ENCODE results near the gene KL.

The KL gene

DNA sequence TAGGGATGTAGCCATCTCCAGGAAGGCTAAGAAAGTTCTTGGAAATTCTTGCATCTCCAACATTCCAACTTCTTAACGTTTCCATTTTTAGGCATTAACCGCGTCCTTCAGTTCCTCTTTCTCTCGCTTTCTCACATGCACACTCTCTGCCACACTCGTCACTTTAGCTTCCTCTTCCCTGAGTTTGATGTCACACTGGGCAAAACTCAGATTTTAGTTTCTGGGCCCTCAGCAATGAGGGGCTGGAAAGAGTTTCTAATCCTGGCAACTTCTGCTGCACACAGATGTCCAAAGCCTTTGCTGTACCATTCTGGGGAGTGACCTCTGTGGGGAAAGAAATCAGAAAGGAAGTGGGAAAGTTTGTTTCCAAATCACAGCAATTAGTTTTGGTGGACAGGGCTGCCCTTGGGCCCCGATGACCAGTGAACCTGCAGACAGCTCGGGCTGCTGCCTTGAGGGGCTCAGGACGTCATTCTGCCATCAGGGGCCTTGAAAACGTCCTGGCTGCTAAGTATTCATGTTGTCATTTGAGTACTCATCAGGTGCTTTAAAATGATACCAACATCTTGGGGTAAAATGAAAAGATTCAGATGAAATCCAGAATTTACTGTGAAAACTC lies 89.3 kb downstream of the KL start:
- no peaks in the 10 kb centered on the region for H3K9me3 ChIP-seq (ENCODE audit: control insufficient read depth, low read length)
- no peaks in the 10 kb centered on the region for H3K27me3 ChIP-seq (replicated peaks; ENCODE audit: control insufficient read depth, insufficient read depth, low read length)
- DNase-seq (ENCODE audit: low read depth), result no peak
- no peak overlapping the region for H3K4me3 ChIP-seq (ENCODE audit: low read length)
- peaks cover 24% of the 10 kb centered on the region for H3K4me1 ChIP-seq (ENCODE audit: control insufficient read depth, insufficient read depth, low read length)
- peaks cover 37% of the 10 kb centered on the region for H3K36me3 ChIP-seq (ENCODE audit: control insufficient read depth, insufficient read depth, low read length, severe bottlenecking)
- H3K9ac ChIP-seq (ENCODE audit: low read length), result no peak overlapping the region

DNA sequence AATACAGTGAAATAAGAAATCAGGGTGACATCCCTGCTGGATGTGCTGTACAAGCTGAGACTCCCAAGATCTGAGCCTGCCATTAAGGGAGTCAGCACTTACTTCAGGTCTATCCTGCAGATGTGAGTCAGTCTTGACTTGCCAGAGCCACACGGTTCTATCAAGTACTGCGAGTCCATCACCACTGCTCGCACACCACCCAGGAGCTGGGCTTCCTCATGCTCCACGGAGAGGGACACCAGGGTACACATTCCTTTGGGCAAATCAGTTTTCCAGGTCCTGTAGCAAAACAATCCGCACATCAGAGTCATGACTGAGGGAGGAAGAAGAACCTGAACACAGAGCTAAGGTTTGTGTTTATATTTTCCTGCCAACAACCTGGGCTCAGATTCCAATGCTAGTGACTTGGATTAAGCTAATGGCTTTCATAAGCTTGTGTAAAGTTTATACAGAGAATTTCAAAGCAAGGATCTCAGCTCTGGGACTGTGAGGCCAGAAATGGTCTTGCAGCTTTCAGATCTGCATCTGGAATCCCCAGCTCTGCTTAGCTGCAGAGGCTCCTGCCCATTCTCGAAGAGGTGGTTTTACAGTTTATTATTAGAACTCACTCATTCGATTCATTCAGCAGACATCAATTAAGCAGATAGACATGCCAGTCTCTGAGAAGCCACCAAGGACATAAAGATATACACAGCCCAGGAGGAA lies 90.6 kb downstream of the KL start:
- Histone ChIP-seq H3K27me3 (replicated peaks; ENCODE audit: control insufficient read depth, insufficient read depth, low read length) (no peaks in the 10 kb centered on the region), H3K36me3 (ENCODE audit: control insufficient read depth, insufficient read depth, low read length, severe bottlenecking) (peaks cover 37% of the 10 kb centered on the region), H3K9ac (ENCODE audit: low read length) (no peak overlapping the region), H3K9me3 (ENCODE audit: control insufficient read depth, low read length) (no peaks in the 10 kb centered on the region), H3K4me3 (ENCODE audit: low read length) (no peak overlapping the region), H3K4me1 (ENCODE audit: control insufficient read depth, insufficient read depth, low read length) (peaks cover 37% of the 10 kb centered on the region)
- peak; percentile 12 for DNase-seq (ENCODE audit: low read depth)

DNA sequence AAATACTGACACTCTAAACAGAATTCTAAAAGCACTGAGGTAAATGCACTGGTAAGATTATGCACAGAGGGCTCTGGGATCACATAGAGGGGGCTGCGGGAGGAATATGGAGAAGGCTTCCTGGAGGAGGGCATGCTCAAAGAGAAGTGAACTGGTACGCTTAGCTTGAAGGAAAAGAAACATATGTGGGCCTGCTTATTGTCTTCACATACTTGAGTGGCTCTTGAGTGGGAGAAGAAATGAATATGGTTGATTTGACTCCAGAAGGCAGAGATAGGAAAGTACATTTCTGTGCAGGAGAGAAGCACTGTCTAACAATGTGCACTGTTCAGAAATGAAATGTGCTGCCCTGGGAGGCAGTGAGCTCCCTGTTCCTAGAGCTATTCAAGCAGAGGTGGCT lies 91.1 kb downstream of the KL start:
- H3K36me3 ChIP-seq (ENCODE audit: control insufficient read depth, insufficient read depth, low read length, severe bottlenecking), result peaks cover 42% of the 10 kb centered on the region
- no peak overlapping the region for H3K9ac ChIP-seq (ENCODE audit: low read length)
- peaks cover 42% of the 10 kb centered on the region for H3K4me1 ChIP-seq (ENCODE audit: control insufficient read depth, insufficient read depth, low read length)
- H3K4me3 ChIP-seq (ENCODE audit: low read length), result no peak overlapping the region
- H3K27me3 ChIP-seq (replicated peaks; ENCODE audit: control insufficient read depth, insufficient read depth, low read length), result no peaks in the 10 kb centered on the region
- H3K9me3 ChIP-seq (ENCODE audit: control insufficient read depth, low read length), result no peaks in the 10 kb centered on the region
- DNase-seq (ENCODE audit: low read depth), result no peak

DNA sequence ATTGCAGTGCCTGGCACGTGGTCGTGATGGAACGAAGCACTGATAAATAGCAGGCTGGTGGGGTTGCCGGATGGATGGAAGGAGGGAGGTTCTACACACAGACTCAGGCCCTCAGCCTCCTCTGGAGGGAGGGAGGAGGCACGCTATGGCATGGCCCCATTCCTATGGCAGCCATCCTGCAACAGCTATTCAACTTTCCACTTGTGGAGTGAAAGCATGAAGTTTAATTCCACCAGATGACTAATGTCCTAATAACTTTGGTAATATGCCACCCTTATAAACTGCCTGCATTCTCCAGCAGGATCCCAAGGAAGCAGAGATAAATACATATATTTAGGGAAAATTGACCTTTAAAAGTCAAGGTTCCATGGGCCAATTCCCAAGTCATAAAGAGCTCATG lies 92.4 kb downstream of the KL start:
- peaks cover 42% of the 10 kb centered on the region for H3K4me1 ChIP-seq (ENCODE audit: control insufficient read depth, insufficient read depth, low read length)
- H3K4me3 ChIP-seq (ENCODE audit: low read length), result peak overlapping the region; percentile 42
- no peaks in the 10 kb centered on the region for H3K27me3 ChIP-seq (replicated peaks; ENCODE audit: control insufficient read depth, insufficient read depth, low read length)
- H3K36me3 ChIP-seq (ENCODE audit: control insufficient read depth, insufficient read depth, low read length, severe bottlenecking), result peaks cover 55% of the 10 kb centered on the region
- peak; percentile 57 for DNase-seq (ENCODE audit: low read depth)
- no peaks in the 10 kb centered on the region for H3K9me3 ChIP-seq (ENCODE audit: control insufficient read depth, low read length)
- no peak overlapping the region for H3K9ac ChIP-seq (ENCODE audit: low read length)

DNA sequence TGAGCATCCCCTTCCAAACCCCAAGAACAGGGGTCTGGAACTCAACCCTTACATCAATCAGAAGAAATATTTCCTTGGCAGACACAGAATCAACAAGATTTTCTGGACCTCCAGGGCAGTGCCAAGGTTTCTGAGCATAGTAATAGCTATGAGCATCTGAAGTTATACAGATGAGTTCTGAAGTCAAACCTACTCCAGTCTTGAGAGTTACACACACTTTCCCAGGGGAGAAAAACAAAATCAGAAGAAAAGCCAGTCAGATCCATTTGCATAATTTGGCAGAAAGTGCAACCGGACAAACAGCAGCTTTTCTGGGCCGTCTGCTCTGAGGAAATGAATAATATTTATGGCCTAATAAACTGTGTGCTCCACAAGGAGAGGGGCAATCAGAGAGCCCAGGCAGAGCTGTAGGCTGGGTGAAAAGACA lies 93.1 kb downstream of the KL start:
- no peak for DNase-seq (ENCODE audit: low read depth)
- H3K4me1 ChIP-seq (ENCODE audit: control insufficient read depth, insufficient read depth, low read length), result peaks cover 42% of the 10 kb centered on the region
- H3K4me3 ChIP-seq (ENCODE audit: low read length), result peak overlapping the region; percentile 42
- H3K9ac ChIP-seq (ENCODE audit: low read length), result peak overlapping the region; percentile 31
- no peaks in the 10 kb centered on the region for H3K9me3 ChIP-seq (ENCODE audit: control insufficient read depth, low read length)
- no peaks in the 10 kb centered on the region for H3K27me3 ChIP-seq (replicated peaks; ENCODE audit: control insufficient read depth, insufficient read depth, low read length)
- peaks cover 61% of the 10 kb centered on the region for H3K36me3 ChIP-seq (ENCODE audit: control insufficient read depth, insufficient read depth, low read length, severe bottlenecking)

DNA sequence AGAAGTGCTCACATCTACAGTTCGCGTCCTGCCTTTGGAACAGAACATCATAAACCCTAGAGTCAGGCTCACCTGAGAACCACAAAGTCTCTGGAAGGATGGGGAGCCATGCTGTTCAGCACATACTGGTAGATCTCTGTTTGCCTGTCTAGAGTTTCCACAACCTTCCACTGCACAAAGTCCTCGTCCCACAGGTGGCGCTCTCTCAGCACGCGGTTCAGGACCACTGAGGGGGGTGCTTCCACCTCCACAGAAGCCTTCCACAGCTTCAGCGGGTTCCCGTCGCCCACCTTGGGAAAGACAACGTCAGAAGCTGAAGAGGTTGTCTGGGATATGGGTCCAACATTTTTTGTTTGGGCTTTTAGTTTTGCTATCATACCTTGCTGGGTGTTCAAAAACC lies 93.6 kb downstream of the KL start:
- Histone ChIP-seq H3K4me1 (ENCODE audit: control insufficient read depth, insufficient read depth, low read length) (peaks cover 42% of the 10 kb centered on the region), H3K4me3 (ENCODE audit: low read length) (peak overlapping the region; percentile 8), H3K9me3 (ENCODE audit: control insufficient read depth, low read length) (no peaks in the 10 kb centered on the region), H3K27me3 (replicated peaks; ENCODE audit: control insufficient read depth, insufficient read depth, low read length) (no peaks in the 10 kb centered on the region), H3K36me3 (ENCODE audit: control insufficient read depth, insufficient read depth, low read length, severe bottlenecking) (peaks cover 61% of the 10 kb centered on the region), H3K9ac (ENCODE audit: low read length) (peak overlapping the region; percentile 31)
- no peak for DNase-seq (ENCODE audit: low read depth)

DNA sequence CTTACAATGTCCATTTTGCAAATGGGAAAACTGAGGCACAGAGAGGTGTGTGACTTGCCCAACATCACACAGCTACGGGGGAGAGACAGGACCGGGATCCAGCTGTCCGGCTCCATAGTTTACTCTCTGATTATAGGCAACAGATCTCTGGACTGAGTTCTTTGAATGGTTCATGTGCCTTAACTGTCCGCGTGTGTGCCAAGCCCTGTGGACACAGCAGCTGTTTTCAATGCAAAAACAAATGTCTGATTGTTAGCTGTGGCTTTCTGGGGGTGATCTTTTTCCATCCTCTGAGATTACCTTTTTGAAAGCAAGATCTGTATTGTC lies 94.1 kb downstream of the KL start:
- Histone ChIP-seq H3K9ac (ENCODE audit: low read length) (no peak overlapping the region), H3K27me3 (replicated peaks; ENCODE audit: control insufficient read depth, insufficient read depth, low read length) (no peaks in the 10 kb centered on the region), H3K4me3 (ENCODE audit: low read length) (no peak overlapping the region), H3K36me3 (ENCODE audit: control insufficient read depth, insufficient read depth, low read length, severe bottlenecking) (peaks cover 61% of the 10 kb centered on the region), H3K4me1 (ENCODE audit: control insufficient read depth, insufficient read depth, low read length) (peaks cover 42% of the 10 kb centered on the region), H3K9me3 (ENCODE audit: control insufficient read depth, low read length) (no peaks in the 10 kb centered on the region)
- no peak for DNase-seq (ENCODE audit: low read depth)

DNA sequence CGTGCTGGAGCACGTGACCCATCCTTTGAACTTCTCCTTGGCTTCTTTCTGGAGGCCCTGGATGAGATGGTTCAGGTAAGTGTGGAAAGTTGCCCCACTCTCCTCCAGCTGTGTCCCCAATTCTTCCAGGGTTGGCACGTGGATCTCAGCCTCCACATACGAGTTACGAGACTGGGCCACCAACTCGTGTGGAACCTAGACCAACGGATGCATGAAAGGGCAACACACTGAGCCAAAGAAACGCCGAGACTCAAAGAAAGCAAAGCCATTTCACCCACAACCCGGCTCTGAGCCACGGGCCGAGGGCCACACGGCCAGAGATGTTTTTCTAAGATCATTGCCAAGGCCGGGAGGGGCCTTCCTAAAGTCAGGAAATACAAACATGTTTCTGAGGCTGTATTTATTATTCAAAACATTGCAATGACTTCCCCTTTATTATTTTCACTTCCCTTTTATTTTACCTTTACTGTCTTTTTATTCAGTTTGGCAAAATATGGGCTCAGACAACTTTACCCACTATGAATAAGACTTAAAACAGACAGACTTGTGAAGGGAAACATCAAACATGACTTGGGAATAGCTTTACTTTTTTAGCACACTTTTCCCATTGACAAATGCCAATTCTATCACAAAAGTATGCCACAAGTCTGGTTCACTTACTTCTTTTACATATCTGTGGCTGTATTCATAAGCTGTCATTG lies 94.6 kb downstream of the KL start:
- H3K36me3 ChIP-seq (ENCODE audit: control insufficient read depth, insufficient read depth, low read length, severe bottlenecking), result peaks cover 61% of the 10 kb centered on the region
- H3K9ac ChIP-seq (ENCODE audit: low read length), result no peak overlapping the region
- no peak for DNase-seq (ENCODE audit: low read depth)
- H3K4me3 ChIP-seq (ENCODE audit: low read length), result no peak overlapping the region
- no peaks in the 10 kb centered on the region for H3K9me3 ChIP-seq (ENCODE audit: control insufficient read depth, low read length)
- H3K27me3 ChIP-seq (replicated peaks; ENCODE audit: control insufficient read depth, insufficient read depth, low read length), result no peaks in the 10 kb centered on the region
- peaks cover 42% of the 10 kb centered on the region for H3K4me1 ChIP-seq (ENCODE audit: control insufficient read depth, insufficient read depth, low read length)

DNA sequence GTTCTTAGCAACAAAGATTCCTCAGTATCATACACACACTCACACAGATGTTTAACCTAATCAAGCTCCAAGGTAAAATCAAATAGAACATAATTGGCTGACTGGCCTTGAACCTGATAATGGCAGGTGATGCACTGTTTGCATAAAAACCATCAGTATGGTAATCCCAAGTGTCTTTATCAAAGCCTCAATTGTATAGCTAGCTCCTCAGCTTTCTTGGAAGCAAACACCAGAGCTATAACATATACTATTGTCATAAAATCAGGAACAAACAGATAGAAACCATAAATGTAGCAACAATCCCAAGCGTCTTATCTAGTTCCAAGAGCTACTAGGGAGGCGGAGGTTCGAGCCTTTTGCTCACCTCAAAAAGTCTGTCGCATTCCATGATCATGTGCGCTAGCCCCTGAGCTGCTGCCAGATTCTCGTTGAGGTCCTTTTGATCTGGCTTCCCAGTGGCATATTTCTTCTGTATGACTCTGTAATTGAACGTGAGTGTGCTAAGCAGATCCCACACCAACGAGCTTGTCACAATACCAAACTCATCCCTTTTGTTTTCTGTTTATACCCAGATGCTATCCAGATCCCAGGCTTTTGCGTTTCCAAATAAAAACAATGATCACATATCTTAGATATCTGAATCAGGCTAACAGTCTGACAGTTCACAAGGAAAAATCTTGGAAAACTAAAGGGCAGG lies 95.3 kb downstream of the KL start:
- Histone ChIP-seq H3K4me3 (ENCODE audit: low read length) (no peak overlapping the region), H3K4me1 (ENCODE audit: control insufficient read depth, insufficient read depth, low read length) (peaks cover 42% of the 10 kb centered on the region), H3K27me3 (replicated peaks; ENCODE audit: control insufficient read depth, insufficient read depth, low read length) (no peaks in the 10 kb centered on the region), H3K36me3 (ENCODE audit: control insufficient read depth, insufficient read depth, low read length, severe bottlenecking) (peaks cover 61% of the 10 kb centered on the region), H3K9ac (ENCODE audit: low read length) (peak overlapping the region; percentile 13), H3K9me3 (ENCODE audit: control insufficient read depth, low read length) (no peaks in the 10 kb centered on the region)
- DNase-seq (ENCODE audit: low read depth), result no peak

DNA sequence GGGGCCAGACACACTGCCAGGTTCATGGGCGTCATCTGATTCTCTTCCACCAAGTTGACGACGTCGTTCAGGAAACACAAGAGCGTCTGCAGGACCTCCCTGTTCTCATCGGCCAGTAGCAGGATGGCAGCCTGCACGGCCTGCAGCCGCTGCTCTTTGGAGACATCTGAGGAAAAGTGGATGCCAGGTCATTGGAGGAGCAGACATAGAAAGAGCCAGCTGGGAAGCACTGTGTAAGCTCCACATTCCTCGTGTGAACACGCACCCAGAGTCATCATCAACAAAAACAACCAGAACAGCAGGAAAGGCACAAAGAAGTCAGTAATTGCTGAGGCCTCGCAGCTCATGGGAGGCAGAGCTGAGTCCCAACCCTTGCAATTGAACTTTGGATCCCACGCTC lies 96.5 kb downstream of the KL start:
- Histone ChIP-seq H3K4me1 (ENCODE audit: control insufficient read depth, insufficient read depth, low read length) (peaks cover 42% of the 10 kb centered on the region), H3K9me3 (ENCODE audit: control insufficient read depth, low read length) (no peaks in the 10 kb centered on the region), H3K36me3 (ENCODE audit: control insufficient read depth, insufficient read depth, low read length, severe bottlenecking) (peaks cover 59% of the 10 kb centered on the region), H3K27me3 (replicated peaks; ENCODE audit: control insufficient read depth, insufficient read depth, low read length) (no peaks in the 10 kb centered on the region), H3K4me3 (ENCODE audit: low read length) (no peak overlapping the region), H3K9ac (ENCODE audit: low read length) (no peak overlapping the region)
- DNase-seq (ENCODE audit: low read depth), result no peak

DNA sequence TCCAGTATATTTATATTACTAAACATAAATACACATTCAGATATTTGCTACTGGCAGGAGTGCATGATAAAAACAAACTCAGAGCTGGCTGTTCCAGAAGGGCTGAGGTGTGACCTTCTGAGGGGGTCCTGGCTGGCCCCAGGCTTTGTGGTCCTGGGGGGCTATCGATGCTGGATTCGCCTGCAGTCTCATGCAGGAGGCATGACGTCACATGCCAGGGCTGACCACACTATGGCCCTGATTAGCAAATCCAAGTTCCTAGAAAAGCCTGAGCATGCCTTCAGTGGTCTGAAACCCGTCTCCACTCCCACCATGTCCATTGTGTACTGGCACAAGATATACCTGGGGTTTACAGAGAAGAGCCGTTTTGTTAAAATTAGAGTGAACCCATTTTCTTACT lies 97.9 kb downstream of the KL start:
- DNase-seq (ENCODE audit: low read depth), result no peak
- H3K4me3 ChIP-seq (ENCODE audit: low read length), result no peak overlapping the region
- H3K9ac ChIP-seq (ENCODE audit: low read length), result no peak overlapping the region
- H3K27me3 ChIP-seq (replicated peaks; ENCODE audit: control insufficient read depth, insufficient read depth, low read length), result no peaks in the 10 kb centered on the region
- H3K9me3 ChIP-seq (ENCODE audit: control insufficient read depth, low read length), result no peaks in the 10 kb centered on the region
- peaks cover 31% of the 10 kb centered on the region for H3K4me1 ChIP-seq (ENCODE audit: control insufficient read depth, insufficient read depth, low read length)
- peaks cover 70% of the 10 kb centered on the region for H3K36me3 ChIP-seq (ENCODE audit: control insufficient read depth, insufficient read depth, low read length, severe bottlenecking)
